ENCODE measurements around the gene HOOK1. TPM values are rescaled to one million over a fixed set of nuclear protein-coding genes. Genes with fewer than 3 reads are reported as not detected.
"Not testable (repeated sequence)": the region's sequence is repeated elsewhere in the genome, so short reads cannot be mapped to it uniquely, and the experiment has no call there.

HOOK1 gene
- polyA plus RNA-seq, 1 donor (not counting 4 experiments of a cell fraction or from before 2014, with no cell fraction given): 12.7 TPM

DNA sequence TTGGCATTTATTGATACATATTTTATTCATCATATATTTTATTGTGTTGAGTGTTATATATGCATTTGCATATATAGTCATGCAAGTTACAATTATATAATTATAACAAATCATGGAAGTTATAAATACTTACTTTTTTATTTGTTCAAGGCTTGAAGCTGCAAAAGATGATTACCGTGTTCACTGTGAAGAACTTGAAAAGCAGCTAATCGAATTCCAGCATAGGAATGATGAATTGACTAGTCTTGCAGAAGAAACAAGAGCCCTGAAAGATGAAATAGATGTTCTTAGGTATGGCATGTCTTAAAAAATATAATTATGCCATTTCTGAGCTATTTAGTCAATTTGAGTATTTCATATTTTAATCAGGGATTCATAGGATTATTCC is 32.1 kb downstream of the HOOK1 start:
- DNase-seq (ENCODE audit: low read depth, low spot score) (no peak), FAIRE-seq (no peak)
- no peak for TF ChIP-seq EZH2 (IDR thresholded peaks at IDR 0.05; ENCODE audit: low read length)
- TF ChIP-seq, protein P1, sequence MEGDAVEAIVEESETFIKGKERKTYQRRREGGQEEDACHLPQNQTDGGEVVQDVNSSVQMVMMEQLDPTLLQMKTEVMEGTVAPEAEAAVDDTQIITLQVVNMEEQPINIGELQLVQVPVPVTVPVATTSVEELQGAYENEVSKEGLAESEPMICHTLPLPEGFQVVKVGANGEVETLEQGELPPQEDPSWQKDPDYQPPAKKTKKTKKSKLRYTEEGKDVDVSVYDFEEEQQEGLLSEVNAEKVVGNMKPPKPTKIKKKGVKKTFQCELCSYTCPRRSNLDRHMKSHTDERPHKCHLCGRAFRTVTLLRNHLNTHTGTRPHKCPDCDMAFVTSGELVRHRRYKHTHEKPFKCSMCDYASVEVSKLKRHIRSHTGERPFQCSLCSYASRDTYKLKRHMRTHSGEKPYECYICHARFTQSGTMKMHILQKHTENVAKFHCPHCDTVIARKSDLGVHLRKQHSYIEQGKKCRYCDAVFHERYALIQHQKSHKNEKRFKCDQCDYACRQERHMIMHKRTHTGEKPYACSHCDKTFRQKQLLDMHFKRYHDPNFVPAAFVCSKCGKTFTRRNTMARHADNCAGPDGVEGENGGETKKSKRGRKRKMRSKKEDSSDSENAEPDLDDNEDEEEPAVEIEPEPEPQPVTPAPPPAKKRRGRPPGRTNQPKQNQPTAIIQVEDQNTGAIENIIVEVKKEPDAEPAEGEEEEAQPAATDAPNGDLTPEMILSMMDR (optimal IDR thresholded peaks at IDR 0.05 in 1 of 3, IDR thresholded peaks at IDR 0.05 in 1 of 3, conservative IDR thresholded peaks at IDR 0.05 in 1 of 3; ENCODE audit: extremely low read depth in 1 of 3, insufficient read depth in 2 of 3, low read length in 3 of 3): no peak
- no peak overlapping the region for H3K27ac ChIP-seq (ENCODE audit: control insufficient read depth, insufficient read depth, low read length)
- no peaks in the 10 kb centered on the region for H4K20me1 ChIP-seq (ENCODE audit: control insufficient read depth, extremely low read depth, insufficient read depth, low read length)
- no peak overlapping the region for H3K9ac ChIP-seq (ENCODE audit: control insufficient read depth, extremely low read depth, insufficient read depth, low read length)
- no peaks in the 10 kb centered on the region for H3K79me2 ChIP-seq (ENCODE audit: control insufficient read depth, insufficient read depth, low read length)
- dilution Hi-C loops (cut with MboI; ENCODE audit: extremely low pct_ligation_motif_present, low sequenced_read_pairs): no loop called here
- no peaks in the 10 kb centered on the region for H3K27me3 ChIP-seq (ENCODE audit: control insufficient read depth, extremely low read depth, insufficient read depth, low read length)
- H3K9me1 ChIP-seq (ENCODE audit: control insufficient read depth, extremely low read depth, insufficient read depth, low read length): no peaks in the 10 kb centered on the region
- H3K9me3 ChIP-seq (ENCODE audit: control insufficient read depth, low read depth, low read length): no peaks in the 10 kb centered on the region
- H3K36me3 ChIP-seq (ENCODE audit: control insufficient read depth in 2 of 2, extremely low read depth in 1 of 2, insufficient read depth in 2 of 2, low read length in 2 of 2): no peaks in the 10 kb centered on the region
- H3K4me2 ChIP-seq (ENCODE audit: control insufficient read depth, extremely low read depth, insufficient read depth, low read depth, low read length): no peak overlapping the region
- no peaks in the 10 kb centered on the region for H3K4me1 ChIP-seq (ENCODE audit: control insufficient read depth, extremely low read depth, insufficient read depth, low read length)
- H2AFZ ChIP-seq (ENCODE audit: control insufficient read depth, low read length): no peak overlapping the region
- no peak overlapping the region for H3K4me3 ChIP-seq (ENCODE audit: control insufficient read depth in 2 of 3, extremely low read depth in 1 of 3, insufficient read depth in 2 of 3, low read depth in 1 of 3, low read length in 3 of 3)

DNA sequence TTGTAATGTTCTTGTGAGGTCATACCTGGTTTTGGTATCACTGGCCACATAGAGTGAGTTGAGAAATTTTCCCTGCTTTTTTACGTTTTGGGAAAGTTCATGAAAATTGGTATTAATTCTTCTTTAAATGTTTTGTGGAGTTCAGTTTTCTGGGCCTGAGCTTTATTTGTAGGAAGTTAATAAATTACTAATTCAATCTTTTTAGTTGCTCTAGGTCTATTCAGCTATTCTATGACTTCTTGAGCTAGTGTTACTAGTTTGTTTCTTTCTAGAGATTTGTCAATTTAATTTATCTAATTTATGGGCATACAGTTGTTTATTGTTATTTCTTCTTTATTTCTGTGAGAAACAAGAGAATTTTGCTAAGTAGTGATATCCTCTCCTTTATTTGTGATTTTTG is 37.4 kb downstream of the HOOK1 start:
- DNase-seq (ENCODE audit: low read depth, low spot score) (no peak), FAIRE-seq (no peak)
- dilution Hi-C loops (cut with MboI; ENCODE audit: extremely low pct_ligation_motif_present, low sequenced_read_pairs): no loop called here
- H3K27me3 ChIP-seq (ENCODE audit: control insufficient read depth, extremely low read depth, insufficient read depth, low read length): no peaks in the 10 kb centered on the region
- H3K9ac ChIP-seq (ENCODE audit: control insufficient read depth, extremely low read depth, insufficient read depth, low read length): no peak overlapping the region
- no peak overlapping the region for H3K4me3 ChIP-seq (ENCODE audit: control insufficient read depth in 2 of 3, extremely low read depth in 1 of 3, insufficient read depth in 2 of 3, low read depth in 1 of 3, low read length in 3 of 3)
- no peak overlapping the region for H2AFZ ChIP-seq (ENCODE audit: control insufficient read depth, low read length)
- no peak overlapping the region for H3K4me2 ChIP-seq (ENCODE audit: control insufficient read depth, extremely low read depth, insufficient read depth, low read depth, low read length)
- peaks cover 6% of the 10 kb centered on the region for H3K4me1 ChIP-seq (ENCODE audit: control insufficient read depth, extremely low read depth, insufficient read depth, low read length)
- TF ChIP-seq, protein P1 (optimal IDR thresholded peaks at IDR 0.05 in 1 of 3, IDR thresholded peaks at IDR 0.05 in 1 of 3, conservative IDR thresholded peaks at IDR 0.05 in 1 of 3; ENCODE audit: extremely low read depth in 1 of 3, insufficient read depth in 2 of 3, low read length in 3 of 3): no peak
- no peak for TF ChIP-seq EZH2 (IDR thresholded peaks at IDR 0.05; ENCODE audit: low read length)
- H3K9me1 ChIP-seq (ENCODE audit: control insufficient read depth, extremely low read depth, insufficient read depth, low read length): no peaks in the 10 kb centered on the region
- H4K20me1 ChIP-seq (ENCODE audit: control insufficient read depth, extremely low read depth, insufficient read depth, low read length): no peaks in the 10 kb centered on the region
- peaks cover 0 to 2% of the 10 kb centered on the region in 2 experiments for H3K36me3 ChIP-seq (ENCODE audit: control insufficient read depth in 2 of 2, extremely low read depth in 1 of 2, insufficient read depth in 2 of 2, low read length in 2 of 2)
- no peaks in the 10 kb centered on the region for H3K79me2 ChIP-seq (ENCODE audit: control insufficient read depth, insufficient read depth, low read length)
- H3K27ac ChIP-seq (ENCODE audit: control insufficient read depth, insufficient read depth, low read length): no peak overlapping the region
- no peaks in the 10 kb centered on the region for H3K9me3 ChIP-seq (ENCODE audit: control insufficient read depth, low read depth, low read length)

DNA sequence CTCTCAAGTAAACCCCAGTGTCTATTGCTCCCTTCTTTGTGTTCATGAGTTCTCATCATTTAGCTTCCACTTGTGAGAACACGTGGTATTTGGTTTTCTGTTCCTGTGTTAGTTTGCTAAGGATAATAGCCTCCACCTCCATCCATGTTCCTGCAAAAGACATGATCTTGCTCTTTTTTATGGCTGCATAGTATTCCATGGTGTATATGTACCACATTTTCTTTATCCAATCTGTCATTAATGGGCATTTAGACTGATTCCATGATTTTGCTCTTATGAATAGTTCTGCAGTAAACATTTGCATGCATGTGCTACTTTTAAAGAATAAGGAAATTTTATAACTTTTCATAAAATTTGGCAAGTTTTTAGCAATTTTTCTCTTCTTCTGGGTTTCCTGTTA is 40.5 kb downstream of the HOOK1 start:
- FAIRE-seq; H3K4me2 ChIP-seq (ENCODE audit: control insufficient read depth, extremely low read depth, insufficient read depth, low read depth, low read length); H4K20me1 ChIP-seq (ENCODE audit: control insufficient read depth, extremely low read depth, insufficient read depth, low read length); H3K27ac ChIP-seq (ENCODE audit: control insufficient read depth, insufficient read depth, low read length); H3K4me3 ChIP-seq (ENCODE audit: control insufficient read depth in 2 of 3, extremely low read depth in 1 of 3, insufficient read depth in 2 of 3, low read depth in 1 of 3, low read length in 3 of 3); H3K36me3 ChIP-seq (ENCODE audit: control insufficient read depth in 2 of 2, extremely low read depth in 1 of 2, insufficient read depth in 2 of 2, low read length in 2 of 2); H3K79me2 ChIP-seq (ENCODE audit: control insufficient read depth, insufficient read depth, low read length); H3K9ac ChIP-seq (ENCODE audit: control insufficient read depth, extremely low read depth, insufficient read depth, low read length); H2AFZ ChIP-seq (ENCODE audit: control insufficient read depth, low read length); H3K27me3 ChIP-seq (ENCODE audit: control insufficient read depth, extremely low read depth, insufficient read depth, low read length); dilution Hi-C loops (cut with MboI; ENCODE audit: extremely low pct_ligation_motif_present, low sequenced_read_pairs); H3K4me1 ChIP-seq (ENCODE audit: control insufficient read depth, extremely low read depth, insufficient read depth, low read length); DNase-seq (ENCODE audit: low read depth, low spot score); H3K9me1 ChIP-seq (ENCODE audit: control insufficient read depth, extremely low read depth, insufficient read depth, low read length); H3K9me3 ChIP-seq (ENCODE audit: control insufficient read depth, low read depth, low read length): not testable (repeated sequence)

All from keratinocyte (primary cell).